HG03175 (cell line): ENCODE measurements around the gene SLC66A2.
A peak's percentile ranks its signal among the peaks of the same experiment; 100 is the strongest.
"Not testable (repeated sequence)": the region's sequence is repeated elsewhere in the genome, so short reads cannot be mapped to it uniquely, and the experiment has no call there.

Source experiments
- ATAC-seq: cut with Tn5 transposase; IDR thresholded peaks from one replicate; pipeline ENCODE4 v1.9.1; 2021; ENCODE audit warnings: mild to moderate bottlenecking, moderate library complexity; ENCODE audit not compliant: unreplicated experiment

The SLC66A2 gene

DNA sequence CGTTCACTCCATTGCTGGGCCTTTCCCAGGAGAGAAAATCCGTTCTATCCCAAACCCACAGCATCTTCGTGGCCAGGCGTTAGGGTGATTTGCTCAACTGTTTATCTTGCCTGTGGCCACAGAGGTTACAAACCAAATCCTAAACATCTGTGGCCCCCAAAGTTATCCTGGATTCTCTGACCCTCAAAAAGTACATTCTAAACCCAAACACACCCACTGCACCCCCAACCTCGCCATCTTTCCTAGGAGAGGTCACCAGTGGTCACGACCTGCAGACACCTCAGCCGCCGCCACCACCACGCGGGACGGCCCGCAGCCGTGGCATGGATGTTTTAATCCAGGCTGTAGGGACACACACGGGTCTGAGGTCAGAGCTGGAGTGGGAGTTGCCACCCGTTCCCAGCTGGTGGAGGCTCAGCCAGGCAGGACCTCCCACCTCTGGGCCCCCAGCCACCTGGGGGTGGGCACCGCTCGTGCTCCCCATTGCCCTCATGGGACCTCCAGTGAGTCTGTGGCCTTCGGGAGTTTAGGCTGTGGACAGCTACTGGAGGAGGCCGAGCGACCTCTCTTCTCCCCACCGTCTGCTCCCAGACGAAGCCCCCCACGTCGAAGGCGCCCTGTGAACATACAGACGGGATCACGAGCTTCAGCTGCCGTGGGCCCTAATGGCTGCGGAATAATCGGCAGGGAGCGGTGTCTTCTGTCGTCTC lies 81.7 kb downstream of the SLC66A2 start:
- no peak for ATAC-seq

DNA sequence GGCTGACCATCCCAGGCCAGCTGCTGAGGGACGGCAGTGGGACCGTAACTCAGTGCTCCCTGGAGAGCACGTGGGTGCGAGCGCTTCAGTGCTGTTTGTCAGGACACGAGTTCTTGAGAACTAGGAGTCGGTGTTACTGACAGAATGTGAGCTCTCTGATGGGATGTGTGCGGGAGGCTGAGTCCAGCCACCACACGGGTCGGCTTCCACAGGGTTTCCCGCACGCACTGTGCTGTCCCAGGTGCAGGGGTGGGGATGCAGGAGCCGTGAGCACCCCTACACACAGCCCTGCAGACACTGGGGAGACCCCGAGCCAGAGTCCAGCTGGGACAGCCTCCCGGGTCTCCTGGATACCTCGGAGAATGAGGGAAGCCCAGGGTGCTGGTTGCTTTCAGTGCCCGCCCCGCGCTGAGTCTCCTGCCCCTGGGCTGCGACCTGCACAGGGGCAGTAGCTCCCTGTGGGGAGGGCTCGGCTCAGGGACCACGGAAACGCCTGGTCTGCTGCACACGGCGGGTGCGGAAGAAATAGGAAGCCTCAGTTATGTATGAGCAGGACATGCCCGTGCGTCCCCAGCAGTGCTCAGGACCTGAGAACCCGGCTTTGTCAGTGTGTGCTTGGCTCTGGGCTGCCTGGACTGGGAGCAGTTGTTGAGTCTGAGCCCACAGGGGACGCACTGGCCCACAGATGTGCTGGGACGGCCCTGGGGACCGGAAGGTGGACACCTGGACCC lies 82.5 kb downstream of the SLC66A2 start:
- ATAC-seq = no peak

DNA sequence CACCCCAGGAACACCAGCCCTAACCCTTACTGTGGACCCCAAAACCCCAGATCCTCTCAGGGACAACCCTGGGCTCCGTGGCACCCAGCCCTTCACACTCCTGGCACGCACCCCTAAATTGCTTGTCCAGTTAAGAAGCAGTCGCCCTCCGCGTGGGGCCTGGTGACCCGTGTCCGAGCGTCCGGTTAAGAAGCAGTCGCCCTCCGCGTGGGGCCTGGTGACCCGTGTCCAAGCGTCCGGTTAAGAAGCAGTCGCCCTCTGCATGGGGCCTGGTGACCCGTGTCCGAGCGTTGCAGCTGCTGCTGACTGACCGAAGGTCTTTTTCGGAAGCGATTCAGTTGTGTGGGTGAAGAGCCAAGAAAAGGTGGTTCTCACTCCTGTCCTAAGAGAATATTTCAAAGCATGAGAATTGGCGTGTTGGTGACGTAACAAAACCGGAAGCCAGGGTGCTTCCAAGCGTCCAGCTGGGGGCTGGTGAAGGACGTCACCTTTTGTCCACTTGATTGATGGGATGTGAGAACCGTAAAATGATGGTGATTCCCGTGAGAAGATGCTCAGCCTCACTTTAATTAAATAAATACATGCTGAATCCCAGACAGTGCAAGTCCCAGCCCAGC lies 83.2 kb downstream of the SLC66A2 start:
- no peak for ATAC-seq

DNA sequence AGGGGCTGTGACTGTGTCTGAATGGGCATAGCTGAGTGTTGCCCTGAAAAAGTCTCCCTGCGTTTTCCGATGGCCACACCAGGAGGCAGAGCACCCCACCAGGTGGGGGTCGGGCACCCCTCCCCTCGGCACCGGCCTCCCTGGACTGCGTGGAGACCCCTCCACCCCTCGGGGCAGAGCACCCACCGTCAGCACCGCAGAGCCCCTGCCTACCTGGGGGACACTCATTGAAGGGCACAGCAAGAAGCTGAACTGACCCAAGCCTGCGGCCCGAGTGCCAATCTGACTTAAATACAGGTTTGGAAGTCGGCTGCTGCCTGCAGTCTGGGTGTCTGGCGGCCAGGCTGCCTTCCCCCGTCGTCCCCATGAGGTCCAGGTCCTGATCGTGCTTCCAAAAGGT lies 83.8 kb downstream of the SLC66A2 start:
- no peak for ATAC-seq

DNA sequence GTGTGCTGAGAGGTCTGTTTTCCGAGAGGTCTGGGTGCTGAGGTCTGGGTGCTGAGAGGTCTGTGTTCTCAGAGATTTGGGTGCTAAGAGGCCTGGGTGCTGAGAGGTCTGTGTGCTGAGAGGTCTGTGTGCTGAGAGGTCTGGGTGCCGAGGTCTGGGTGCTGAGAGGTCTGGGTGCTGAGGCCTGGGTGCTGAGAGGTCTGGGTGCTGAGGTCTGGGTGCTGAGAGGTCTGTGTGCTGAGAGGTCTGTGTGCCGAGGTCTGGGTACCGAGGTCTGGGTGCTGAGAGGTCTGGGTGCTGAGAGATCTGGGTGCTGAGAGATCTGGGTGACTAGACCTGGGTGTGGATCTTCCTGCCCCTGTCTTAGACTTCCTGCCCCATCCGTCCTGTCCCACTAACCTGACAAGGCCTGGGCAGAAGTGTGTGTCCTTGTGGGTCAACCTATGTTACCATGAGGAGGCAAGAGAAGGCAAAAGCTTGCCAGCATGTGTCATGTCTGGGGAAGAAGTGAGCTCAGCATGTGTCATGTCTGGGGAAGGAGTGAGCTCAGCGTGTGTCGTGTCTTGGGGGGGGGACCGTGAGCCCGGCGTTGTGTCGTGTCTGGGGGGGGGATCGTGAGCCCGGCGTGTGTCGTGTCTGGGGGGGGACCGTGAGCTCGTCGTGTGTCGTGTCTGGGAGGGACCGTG lies 84.4 kb downstream of the SLC66A2 start:
- no peak for ATAC-seq

DNA sequence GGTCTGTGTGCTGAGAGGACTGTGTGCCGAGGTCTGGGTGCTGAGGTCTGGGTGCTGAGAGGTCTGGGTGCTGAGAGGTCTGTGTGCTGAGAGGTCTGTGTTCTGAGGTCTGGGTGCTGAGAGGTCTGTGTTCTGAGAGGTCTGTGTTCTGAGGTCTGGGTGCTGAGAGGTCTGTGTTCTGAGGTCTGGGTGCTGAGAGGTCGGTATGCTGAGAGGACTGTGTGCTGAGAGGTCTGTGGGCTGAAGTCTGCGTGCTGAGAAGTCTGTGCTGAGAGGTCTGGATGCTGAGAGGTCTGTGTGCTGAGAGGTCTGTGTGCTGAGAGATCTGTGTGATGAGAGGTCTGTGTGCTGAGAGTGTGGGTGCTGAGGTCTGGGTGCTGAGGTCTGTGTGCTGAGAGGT lies 85.5 kb downstream of the SLC66A2 start:
- ATAC-seq = not testable (repeated sequence)

DNA sequence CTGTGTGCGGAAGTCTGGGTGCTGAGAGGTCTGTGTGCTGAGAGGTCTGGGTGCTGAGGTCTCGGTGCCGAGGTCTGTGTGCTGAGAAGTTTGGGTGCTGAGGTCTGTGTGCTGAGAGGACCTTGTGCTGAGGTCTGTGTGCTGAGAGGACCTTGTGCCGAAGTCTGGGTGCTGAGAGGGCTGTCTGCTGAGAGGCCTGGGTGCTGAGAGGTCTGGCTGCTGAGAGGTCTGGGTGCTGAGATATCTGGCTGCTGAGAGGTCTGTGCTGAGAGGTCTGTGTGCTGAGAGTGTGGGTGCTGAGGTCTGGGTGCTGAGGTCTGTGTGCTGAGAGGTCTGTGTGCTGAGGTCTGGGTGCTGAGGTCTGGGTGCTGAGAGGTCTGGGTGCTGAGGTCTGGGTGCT lies 86.5 kb downstream of the SLC66A2 start:
- ATAC-seq = not testable (repeated sequence)

DNA sequence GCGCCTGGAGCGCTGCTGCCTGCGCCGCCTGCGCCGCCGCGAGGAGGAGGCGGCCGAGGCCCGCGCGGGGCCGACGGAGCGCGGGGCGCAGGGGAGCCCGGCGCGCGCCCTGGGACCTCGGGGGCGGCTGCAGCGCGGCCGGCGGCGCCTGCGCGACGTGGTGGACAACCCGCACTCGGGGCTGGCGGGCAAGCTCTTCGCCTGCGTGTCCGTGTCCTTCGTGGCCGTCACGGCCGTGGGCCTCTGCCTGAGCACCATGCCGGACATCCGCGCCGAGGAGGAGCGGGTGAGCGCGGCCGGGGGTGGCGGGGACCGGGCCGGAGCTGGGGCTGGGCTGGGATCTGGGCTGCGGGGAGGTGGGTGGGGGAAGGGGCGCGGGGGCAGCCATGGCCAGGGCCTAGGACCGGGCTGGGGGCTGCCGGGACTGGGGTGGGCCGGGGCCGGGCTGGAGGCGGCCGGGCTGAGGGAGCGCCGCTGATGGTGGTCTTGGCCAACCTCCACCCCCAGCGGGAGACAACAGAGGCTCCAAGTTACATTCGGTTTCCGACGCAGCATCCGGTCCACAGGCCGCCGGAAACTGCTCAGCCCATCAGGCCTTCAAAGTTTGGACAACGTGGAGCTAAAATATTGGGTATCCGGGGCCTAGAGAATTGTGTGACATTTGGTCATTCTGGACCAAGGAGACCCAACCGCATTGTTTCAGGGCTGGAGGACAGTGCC lies 87.3 kb downstream of the SLC66A2 start:
- no peak for ATAC-seq

DNA sequence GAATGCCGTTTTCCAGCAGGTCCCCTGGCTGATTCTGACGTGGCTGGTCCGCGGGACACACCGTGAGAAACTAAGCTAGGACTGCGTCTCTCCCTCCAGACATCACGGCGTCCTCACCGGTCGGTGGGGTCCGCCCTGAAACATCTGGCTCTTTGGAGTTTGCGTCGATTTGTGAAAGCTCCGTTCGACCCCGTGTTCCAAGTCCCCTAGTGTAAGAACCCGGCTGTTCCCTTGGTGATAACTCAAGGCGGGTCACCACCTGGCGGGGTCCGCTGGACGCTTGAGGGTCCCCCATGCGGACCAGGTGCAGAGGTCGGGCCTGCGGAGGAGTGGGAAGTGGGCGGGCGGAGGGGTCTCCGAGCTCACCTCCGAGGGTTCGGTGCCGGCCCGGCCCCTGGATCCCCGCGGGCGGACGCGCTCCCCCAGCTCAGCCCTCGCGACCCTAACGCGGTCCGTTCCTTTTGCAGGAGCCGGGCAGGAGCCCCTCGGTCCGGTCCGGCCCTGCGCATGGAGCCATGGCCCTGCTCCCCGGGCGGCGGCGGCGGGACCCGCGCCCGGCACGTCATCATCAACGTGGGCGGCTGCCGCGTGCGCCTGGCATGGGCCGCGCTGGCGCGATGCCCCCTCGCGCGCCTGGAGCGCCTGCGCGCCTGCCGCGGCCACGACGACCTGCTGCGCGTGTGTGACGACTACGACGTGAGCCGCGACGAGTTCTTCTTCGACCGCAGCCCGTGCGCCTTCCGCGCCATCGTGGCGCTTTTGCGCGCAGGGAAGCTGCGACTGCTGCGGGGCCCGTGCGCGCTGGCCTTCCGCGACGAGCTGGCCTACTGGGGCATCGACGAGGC lies 88.1 kb downstream of the SLC66A2 start:
- no peak for ATAC-seq

DNA sequence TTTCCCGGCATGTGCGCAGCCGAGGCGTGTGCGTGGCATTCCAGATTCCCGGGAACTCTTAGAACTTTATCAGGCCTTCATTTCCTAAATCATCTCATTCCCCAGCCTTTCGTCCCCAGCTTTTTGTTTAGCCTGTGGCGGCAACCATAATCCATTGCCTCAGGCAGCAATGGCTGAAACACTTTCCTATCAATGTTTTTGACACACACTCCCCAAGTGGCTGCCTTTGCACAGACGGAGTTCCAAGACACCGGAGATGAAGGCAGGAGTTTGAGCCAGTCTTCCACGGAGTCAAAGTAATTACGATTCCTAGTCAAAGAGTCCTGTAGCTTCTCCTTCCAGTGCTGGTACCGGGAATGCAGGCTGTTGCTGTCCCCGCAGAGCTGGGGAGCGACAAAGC lies 88.9 kb downstream of the SLC66A2 start:
- ATAC-seq = no peak

DNA sequence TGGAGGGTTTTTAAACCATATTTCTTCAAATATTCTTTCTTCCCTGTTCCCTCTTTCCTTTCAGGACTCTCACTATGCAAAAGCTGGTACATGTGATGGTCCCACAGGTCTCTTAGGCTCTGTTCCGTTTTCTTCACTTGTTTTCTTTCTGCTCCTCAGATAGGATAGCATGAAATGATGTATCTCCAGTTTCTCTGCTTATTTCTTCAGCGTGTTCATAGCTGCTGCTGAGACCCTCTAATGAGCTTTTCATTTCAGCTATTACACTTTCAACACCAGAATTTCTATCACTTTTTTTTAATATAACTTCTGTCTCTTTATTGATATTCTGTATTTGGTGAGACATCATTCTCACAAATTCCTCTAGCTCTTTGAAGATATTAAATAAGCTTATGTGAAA lies 89.8 kb downstream of the SLC66A2 start:
- no peak for ATAC-seq

DNA sequence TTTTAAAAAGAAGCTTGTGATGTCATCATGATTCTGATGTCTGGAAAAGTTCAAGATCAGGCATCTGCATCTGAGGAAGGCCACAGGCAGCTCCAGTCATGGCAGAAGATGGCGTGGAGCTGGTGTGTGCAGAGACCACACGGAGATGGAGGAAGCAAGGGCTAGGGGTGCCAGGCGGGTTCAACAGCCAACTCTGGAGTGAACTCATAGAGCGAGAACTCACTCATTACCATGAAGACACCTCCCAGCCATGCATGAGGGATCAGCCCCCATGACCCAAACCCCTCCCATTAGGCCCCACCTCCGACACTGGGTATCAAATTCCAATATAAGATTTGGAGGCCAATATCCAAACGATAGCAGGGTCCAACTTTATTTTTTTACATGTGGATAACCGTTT lies 92.1 kb downstream of the SLC66A2 start:
- ATAC-seq = no peak

DNA sequence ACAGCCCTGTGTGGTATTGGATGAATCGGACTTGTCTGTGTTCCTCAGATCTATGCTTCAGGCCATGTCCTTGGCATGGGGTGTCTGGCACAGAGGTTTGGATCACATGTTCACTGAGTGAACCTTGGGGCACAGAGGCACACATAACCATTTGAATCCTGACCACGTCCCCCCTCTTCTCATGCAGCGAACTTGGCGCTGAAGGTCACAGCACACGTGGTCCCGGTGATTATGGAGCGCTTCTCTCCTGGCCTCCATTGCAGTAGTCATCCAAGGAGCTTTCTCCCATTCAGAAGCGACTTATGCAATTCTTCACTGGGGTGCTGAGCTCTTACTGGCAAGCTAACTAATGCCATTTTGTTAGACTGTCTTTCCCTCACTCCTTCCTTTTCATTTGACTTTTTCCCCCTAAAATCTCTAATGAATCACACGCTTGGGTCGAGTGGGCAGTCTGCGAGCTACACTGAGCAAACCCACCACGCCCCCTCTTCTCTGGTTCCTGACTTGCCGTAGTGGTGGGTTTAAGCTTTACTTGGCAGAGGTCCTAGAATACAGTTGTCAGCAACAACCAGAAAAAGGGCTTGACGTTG lies 94.3 kb downstream of the SLC66A2 start:
- ATAC-seq = no peak

DNA sequence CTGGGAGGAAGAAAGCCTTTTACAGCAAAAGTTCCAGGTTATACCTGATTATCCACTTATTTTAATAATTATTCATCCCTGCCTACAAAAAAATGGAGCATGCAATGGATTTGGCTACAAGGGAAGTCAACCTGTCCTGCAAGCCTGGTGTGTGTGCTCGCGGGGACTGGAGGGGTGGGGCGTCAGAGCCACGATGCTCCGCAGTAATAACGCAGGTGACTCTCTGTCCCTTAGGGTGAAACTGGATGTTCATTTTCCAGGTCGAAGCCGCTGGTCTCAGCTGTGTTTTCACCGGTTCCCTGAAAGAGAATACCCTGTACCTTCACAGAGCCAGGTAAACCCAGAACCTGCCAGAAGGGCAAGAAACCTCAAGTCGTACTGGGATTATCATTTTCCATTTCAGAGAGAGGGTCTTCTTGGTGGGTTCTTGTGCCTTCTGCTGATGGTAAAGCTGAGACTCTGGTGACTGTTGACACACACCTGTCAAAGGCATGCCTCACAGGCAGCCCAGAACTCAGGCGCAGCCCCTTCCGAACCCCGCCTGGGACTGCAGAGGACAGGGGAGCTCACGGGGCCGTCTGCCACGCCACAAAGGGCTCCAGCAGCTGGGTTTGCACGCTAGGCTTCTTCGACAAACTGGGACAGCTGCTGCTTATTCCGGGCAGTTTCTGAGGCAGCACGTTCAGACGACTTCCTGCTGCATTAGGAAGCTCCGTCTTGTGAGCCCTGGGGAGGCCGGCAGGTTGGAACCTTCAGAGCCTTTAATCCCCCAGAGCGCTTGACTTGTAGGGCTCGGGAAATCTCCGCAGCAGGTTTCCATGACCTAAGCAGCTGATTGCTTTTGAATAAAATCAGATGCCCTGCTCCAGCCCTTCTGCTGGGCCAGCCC lies 95.1 kb downstream of the SLC66A2 start:
- ATAC-seq = peak; percentile 50

DNA sequence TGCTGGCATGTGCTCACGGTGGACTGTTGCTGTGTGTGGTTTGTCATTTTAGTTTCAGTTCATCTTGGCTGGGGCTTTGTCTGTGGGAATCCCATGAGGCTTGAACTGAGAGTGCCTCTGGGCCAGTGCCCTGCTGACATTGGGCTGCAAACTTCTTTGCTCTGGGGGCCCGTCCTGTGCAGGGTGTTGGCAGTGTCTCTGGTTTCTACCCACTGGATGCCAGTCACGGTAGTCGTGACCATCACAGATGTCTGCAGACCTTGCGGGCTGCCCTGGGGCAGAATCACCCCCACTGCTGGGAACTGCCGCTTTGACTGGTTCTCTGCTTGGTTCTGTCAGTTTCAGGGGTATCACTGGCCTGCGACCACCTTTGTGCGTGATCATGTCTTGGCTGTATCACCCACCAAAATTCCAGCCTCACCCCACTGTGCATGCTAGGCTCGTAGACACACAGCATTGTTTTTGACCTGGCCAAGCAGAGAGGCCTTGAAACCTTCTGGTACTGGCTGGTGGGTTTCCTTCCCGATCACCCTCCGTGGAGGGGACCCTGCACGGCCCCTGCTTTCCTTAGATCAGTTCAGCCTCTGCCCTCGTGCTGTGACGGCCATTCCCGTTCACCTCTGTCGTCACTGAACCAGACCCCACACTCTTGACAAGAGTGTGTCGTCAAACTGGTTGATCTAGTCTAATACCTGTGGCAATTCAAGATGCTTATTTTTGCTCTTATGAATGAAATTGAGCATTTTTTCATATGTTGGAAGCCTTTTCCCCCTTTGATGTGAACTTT lies 96.1 kb downstream of the SLC66A2 start:
- ATAC-seq = peak; percentile 62

DNA sequence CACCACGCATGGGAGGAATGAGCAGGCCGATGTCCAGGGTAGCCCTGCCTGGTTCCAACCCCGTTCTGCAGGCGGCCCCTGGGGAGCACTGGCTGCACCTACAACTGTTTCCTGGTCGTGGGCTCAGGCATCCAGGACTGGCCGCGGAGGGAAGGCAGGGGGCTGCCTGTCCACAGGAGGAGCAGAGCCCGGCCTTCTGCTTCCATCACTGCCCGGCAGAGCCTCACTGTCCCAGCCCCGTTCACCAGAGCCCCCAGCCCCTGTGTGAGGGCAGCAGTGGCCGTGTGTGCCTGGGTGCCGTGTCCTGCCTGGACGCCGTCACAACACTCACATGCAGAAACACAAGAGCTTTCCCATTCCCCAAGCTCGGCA lies 97.5 kb downstream of the SLC66A2 start:
- no peak for ATAC-seq

DNA sequence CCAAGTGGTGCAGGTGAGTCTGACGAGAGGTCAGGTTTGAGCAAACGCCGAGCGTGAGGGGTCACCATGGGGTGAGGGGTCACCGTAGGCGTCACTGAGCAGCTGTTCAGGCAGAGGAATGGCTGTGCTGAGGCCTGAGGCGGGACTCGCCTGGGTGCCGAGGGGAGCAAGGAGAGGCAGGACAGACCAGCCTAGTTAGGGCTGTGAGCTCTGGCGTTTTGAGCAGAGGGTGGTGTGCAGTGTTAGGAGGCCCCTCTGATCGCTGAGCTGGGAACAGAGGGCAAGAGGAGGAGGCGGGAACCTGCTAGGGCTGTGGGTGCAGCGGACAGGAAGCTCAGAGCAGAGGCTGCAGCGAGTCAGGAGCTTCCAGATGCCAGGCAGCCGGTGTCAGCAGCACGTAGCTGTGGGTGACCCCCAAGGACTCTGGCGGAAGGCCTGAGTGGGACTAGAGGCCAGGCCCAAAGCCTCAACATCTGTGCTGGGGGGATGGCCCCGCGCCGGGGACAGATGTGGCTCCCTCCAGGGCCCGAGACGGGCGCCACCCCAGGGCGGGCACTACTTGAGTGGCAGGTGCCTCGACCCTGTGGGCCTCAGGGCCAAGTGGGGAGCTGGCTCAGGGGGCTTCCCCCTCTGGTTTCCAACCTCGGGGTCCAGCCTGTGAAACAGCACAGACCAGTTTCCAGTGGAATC lies 98.0 kb downstream of the SLC66A2 start:
- no peak for ATAC-seq
